Smooth muscle cell of the brain vasculature (primary cell): ENCODE results near the gene POM121L2.
"Not testable (repeated sequence)": the region's sequence is repeated elsewhere in the genome, so short reads cannot be mapped to it uniquely, and the experiment has no call there.

Experiments used
- DNase-seq: peaks from one replicate; pipeline ENCODE4 v3.0.0-alpha.2; 2012; ENCODE audit warnings: low read depth, low spot score

POM121L2 gene

GRCh38 chr6:27294409-27294808, 17.7 kb downstream of the POM121L2 start:
- DNase-seq, result no peak

GRCh38 chr6:27293436-27294098, 18.5 kb downstream of the POM121L2 start:
- DNase-seq, result no peak

- no peak for DNase-seq
These were observed 21.2 kb downstream of the POM121L2 start for GRCh38 chr6:27290850-27291208.

- no peak for DNase-seq
These were observed 21.8 kb downstream of the POM121L2 start for GRCh38 chr6:27290065-27290849.

- DNase-seq, result no peak
These were observed 23.7 kb downstream of the POM121L2 start for GRCh38 chr6:27288136-27289044.

- DNase-seq, result no peak
These were observed 24.3 kb downstream of the POM121L2 start for GRCh38 chr6:27287751-27288135.

GRCh38 chr6:27286141-27286540, 25.9 kb downstream of the POM121L2 start:
- no peak for DNase-seq

- DNase-seq, result no peak
These were observed 28.8 kb downstream of the POM121L2 start for GRCh38 chr6:27283279-27283678.

GRCh38 chr6:27281569-27281968, 30.5 kb downstream of the POM121L2 start:
- no peak for DNase-seq

- DNase-seq, result no peak
These were observed 31.0 kb downstream of the POM121L2 start for GRCh38 chr6:27281105-27281539.

GRCh38 chr6:27280540-27281000, 31.5 kb downstream of the POM121L2 start:
- no peak for DNase-seq

GRCh38 chr6:27280064-27280539, 32.0 kb downstream of the POM121L2 start:
- no peak for DNase-seq

GRCh38 chr6:27279513-27280063, 32.5 kb downstream of the POM121L2 start:
- DNase-seq, result no peak

GRCh38 chr6:27275025-27275956, 36.8 kb downstream of the POM121L2 start:
- no peak for DNase-seq

- no peak for DNase-seq
These were observed 38.3 kb downstream of the POM121L2 start for GRCh38 chr6:27273783-27274182.

GRCh38 chr6:27268803-27269202, 43.3 kb downstream of the POM121L2 start:
- DNase-seq, result no peak

GRCh38 chr6:27267857-27268434, 44.1 kb downstream of the POM121L2 start:
- no peak for DNase-seq

GRCh38 chr6:27267003-27267402, 45.1 kb downstream of the POM121L2 start:
- DNase-seq, result not testable (repeated sequence)

- DNase-seq, result no peak
These were observed 48.2 kb downstream of the POM121L2 start for GRCh38 chr6:27263886-27264285.

- DNase-seq, result no peak
These were observed 51.2 kb downstream of the POM121L2 start for GRCh38 chr6:27260836-27261375.
